Measurements from ENCODE around the gene SDK2.

SDK2 gene

GRCh38 chr17:73297934-73298861 is 346.0 kb downstream of the SDK2 start:
- Mint-ChIP-seq H3K4me3 (no peak overlapping the region), H3K4me1 (ENCODE audit: low read depth) (peaks cover 36% of the 10 kb centered on the region), H3K27ac (peak overlapping the region; percentile 53), H3K27me3 (no peaks in the 10 kb centered on the region), H3K9me3 (no peaks in the 10 kb centered on the region), H3K36me3 (ENCODE audit: low read depth) (peaks cover 9% of the 10 kb centered on the region)
- intact Hi-C loops (cut with micrococcal nuclease) = no loop called here

GRCh38 chr17:73293480-73293911 is 350.7 kb downstream of the SDK2 start:
- Mint-ChIP-seq H3K4me3 (no peak overlapping the region), H3K27ac (peak overlapping the region; percentile 45), H3K9me3 (no peaks in the 10 kb centered on the region), H3K27me3 (no peaks in the 10 kb centered on the region), H3K4me1 (ENCODE audit: low read depth) (peaks cover 67% of the 10 kb centered on the region), H3K36me3 (ENCODE audit: low read depth) (peaks cover 11% of the 10 kb centered on the region)
- intact Hi-C loops (cut with micrococcal nuclease) = no loop called here

GRCh38 chr17:73293031-73293430 is 351.2 kb downstream of the SDK2 start:
- no peak overlapping the region for H3K4me3 Mint-ChIP-seq
- peak overlapping the region; percentile 45 for H3K27ac Mint-ChIP-seq
- H3K27me3 Mint-ChIP-seq = no peaks in the 10 kb centered on the region
- H3K9me3 Mint-ChIP-seq = no peaks in the 10 kb centered on the region
- peaks cover 65% of the 10 kb centered on the region for H3K4me1 Mint-ChIP-seq (ENCODE audit: low read depth)
- peaks cover 12% of the 10 kb centered on the region for H3K36me3 Mint-ChIP-seq (ENCODE audit: low read depth)
- intact Hi-C loops (cut with micrococcal nuclease) = no loop called here

- no peaks in the 10 kb centered on the region for H3K9me3 Mint-ChIP-seq
These were observed 352.2 kb downstream of the SDK2 start for GRCh38 chr17:73292031-73292531.

DNA sequence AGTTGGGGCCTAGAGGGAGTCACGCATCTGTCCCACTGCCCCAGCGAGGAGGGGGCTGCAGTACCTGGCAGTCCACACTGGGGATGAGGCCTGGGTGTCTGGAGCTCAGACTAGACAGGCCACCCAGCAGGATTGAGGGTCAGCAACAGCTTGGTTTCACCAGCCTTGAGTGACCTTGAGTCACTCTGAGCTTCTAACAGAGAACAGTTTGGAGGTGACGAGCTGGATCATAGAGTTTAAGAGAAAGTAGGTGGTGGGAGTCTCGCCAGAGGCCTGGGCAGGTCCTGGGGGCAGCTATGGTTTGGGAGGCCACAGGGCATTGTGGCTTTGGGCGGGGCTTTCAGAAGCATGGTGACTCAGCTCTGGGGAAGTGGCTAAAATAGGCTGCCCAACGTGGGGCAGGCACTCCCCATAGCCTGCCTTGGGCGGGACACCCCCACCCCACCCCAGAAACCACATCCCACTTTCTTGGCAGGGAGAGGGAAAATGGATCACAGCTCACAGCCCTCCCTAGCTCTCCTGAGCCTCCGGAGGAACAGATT is 352.9 kb downstream of the SDK2 start:
- no peaks in the 10 kb centered on the region for H3K9me3 Mint-ChIP-seq
- H3K27ac Mint-ChIP-seq = peak overlapping the region; percentile 88
- intact Hi-C loops (cut with micrococcal nuclease) = loop anchor here (2.0 kb wide), 1 partner anchor 21 kb away; the partner anchor contains the start of gene CDC42EP4
- peaks cover 16% of the 10 kb centered on the region for H3K36me3 Mint-ChIP-seq (ENCODE audit: low read depth)
- H3K4me1 Mint-ChIP-seq (ENCODE audit: low read depth) = peaks cover 77% of the 10 kb centered on the region
- no peaks in the 10 kb centered on the region for H3K27me3 Mint-ChIP-seq
- peak overlapping the region; percentile 58 for H3K4me3 Mint-ChIP-seq

More at GRCh38 chr17:73292031-73292531, 352.2 kb downstream of the SDK2 start:
- Mint-ChIP-seq H3K4me1 (ENCODE audit: low read depth) (peaks cover 70% of the 10 kb centered on the region), H3K27me3 (no peaks in the 10 kb centered on the region), H3K4me3 (peak overlapping the region; percentile 58), H3K36me3 (ENCODE audit: low read depth) (peaks cover 12% of the 10 kb centered on the region), H3K27ac (peak overlapping the region; percentile 88)
- intact Hi-C loops (cut with micrococcal nuclease) = no loop called here

DNA sequence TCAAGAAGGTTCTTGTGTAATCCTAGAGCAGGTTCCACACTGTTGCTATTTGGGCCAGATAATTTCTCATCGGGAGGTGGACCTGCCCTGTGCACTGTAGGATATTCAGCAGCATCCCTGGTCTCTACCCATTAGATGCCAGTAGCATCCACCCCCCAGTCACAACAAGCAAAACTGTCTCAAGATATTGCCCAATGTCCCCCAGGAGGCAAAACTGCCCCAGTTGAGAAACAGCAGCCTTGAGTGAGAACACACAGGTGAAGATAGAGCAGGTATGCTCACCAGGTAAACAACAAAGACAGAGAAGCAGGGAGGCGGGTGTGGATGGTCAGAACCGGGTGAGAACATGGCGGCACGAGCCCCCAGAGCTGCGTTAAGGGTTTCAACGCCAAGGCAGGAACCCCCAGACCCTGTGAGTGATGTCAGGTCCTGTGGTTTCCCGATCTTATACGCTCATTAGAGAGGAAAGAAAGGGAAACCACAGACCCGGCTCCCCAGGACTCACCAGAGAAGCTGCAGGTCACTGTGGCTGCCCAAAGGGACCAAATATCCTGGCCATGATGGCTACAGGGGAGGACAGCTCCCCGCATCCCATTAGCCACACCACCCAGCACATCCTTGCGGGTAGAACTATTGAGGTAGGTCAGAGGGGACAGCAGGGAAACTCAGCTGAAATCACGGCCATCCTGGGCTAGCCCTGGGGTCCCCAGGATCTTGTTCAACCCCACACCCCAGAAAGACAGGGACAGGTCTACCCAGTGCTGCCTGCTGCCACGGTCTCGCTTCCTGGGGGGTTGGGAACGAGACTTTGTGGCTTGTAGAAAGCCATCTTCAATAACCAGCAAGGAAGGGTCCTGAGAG is 353.6 kb downstream of the SDK2 start:
- Mint-ChIP-seq H3K27ac (peak overlapping the region; percentile 88), H3K27me3 (no peaks in the 10 kb centered on the region), H3K4me3 (peak overlapping the region; percentile 58), H3K4me1 (ENCODE audit: low read depth) (peaks cover 80% of the 10 kb centered on the region), H3K36me3 (ENCODE audit: low read depth) (peaks cover 23% of the 10 kb centered on the region), H3K9me3 (no peaks in the 10 kb centered on the region)
- intact Hi-C loops (cut with micrococcal nuclease) = loop anchor here (2.0 kb wide), 1 partner anchor 22 kb away; the partner anchor contains the start of gene CDC42EP4

DNA sequence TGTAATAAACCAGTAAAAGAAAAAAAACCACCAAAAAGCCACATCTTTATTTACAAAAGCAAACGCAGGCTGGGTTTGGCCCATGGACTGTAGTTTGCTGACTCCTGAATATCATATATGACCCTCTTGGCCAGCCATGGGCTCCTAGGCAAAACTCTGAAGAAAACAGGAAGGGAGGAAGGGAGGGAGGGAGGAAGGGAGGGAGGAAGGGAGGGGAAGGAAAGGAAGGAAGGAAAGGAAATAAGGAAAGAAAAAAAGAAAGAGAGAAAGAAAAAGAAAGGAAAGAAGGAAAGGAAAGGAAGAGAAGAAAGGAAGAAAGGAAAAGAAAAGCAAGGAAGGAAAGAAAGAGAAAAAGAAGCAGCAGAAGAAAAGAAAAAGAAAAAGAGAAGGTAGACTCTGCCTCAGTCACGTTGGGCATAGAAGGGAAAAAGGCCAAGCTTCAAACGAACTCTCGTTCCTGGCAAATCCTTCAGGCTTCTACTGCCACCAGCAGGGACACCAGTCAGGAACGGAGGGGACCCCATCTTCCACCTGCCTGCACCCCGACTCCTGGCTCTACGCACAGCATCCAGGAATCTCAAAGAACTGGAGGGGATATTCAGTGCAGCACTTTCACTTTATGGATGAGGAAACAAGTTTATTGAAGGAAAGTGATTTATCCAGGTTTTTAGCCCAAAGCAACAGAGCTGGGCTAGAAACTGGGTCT is 354.5 kb downstream of the SDK2 start:
- Mint-ChIP-seq H3K4me1 (ENCODE audit: low read depth) (peaks cover 80% of the 10 kb centered on the region), H3K4me3 (no peak overlapping the region), H3K36me3 (ENCODE audit: low read depth) (peaks cover 32% of the 10 kb centered on the region), H3K27me3 (no peaks in the 10 kb centered on the region), H3K27ac (peak overlapping the region; percentile 88), H3K9me3 (no peaks in the 10 kb centered on the region)
- intact Hi-C loops (cut with micrococcal nuclease) = loop anchor here (2.0 kb wide), 1 partner anchor 23 kb away; the partner anchor contains the start of gene CDC42EP4

- Mint-ChIP-seq H3K27ac (peak overlapping the region; percentile 88), H3K36me3 (ENCODE audit: low read depth) (peaks cover 37% of the 10 kb centered on the region), H3K4me1 (ENCODE audit: low read depth) (peaks cover 74% of the 10 kb centered on the region), H3K4me3 (no peak overlapping the region), H3K9me3 (no peaks in the 10 kb centered on the region), H3K27me3 (no peaks in the 10 kb centered on the region)
- intact Hi-C loops (cut with micrococcal nuclease) = no loop called here
These were observed 355.5 kb downstream of the SDK2 start for GRCh38 chr17:73288534-73289302.

- H3K9me3 Mint-ChIP-seq = no peaks in the 10 kb centered on the region
- H3K36me3 Mint-ChIP-seq (ENCODE audit: low read depth) = peaks cover 49% of the 10 kb centered on the region
- H3K27me3 Mint-ChIP-seq = no peaks in the 10 kb centered on the region
- no peak overlapping the region for H3K4me3 Mint-ChIP-seq
- H3K27ac Mint-ChIP-seq = peak overlapping the region; percentile 6
- intact Hi-C loops (cut with micrococcal nuclease) = no loop called here
- H3K4me1 Mint-ChIP-seq (ENCODE audit: low read depth) = peaks cover 56% of the 10 kb centered on the region
These were observed 357.4 kb downstream of the SDK2 start for GRCh38 chr17:73286863-73287296.

- Mint-ChIP-seq H3K27ac (peak overlapping the region; percentile 6), H3K27me3 (no peaks in the 10 kb centered on the region), H3K36me3 (ENCODE audit: low read depth) (peaks cover 53% of the 10 kb centered on the region), H3K4me3 (no peak overlapping the region), H3K9me3 (no peaks in the 10 kb centered on the region), H3K4me1 (ENCODE audit: low read depth) (peaks cover 49% of the 10 kb centered on the region)
- intact Hi-C loops (cut with micrococcal nuclease) = no loop called here
These were observed 358.1 kb downstream of the SDK2 start for GRCh38 chr17:73285916-73286862.

- Mint-ChIP-seq H3K4me1 (ENCODE audit: low read depth) (peaks cover 43% of the 10 kb centered on the region), H3K36me3 (ENCODE audit: low read depth) (peaks cover 53% of the 10 kb centered on the region), H3K27ac (no peak overlapping the region), H3K4me3 (no peak overlapping the region), H3K27me3 (no peaks in the 10 kb centered on the region), H3K9me3 (no peaks in the 10 kb centered on the region)
- intact Hi-C loops (cut with micrococcal nuclease) = no loop called here
These were observed 358.7 kb downstream of the SDK2 start for GRCh38 chr17:73285603-73285908.

Measured in dendritic cell treated with granulocyte-macrophage colony-stimulating factor and Interleukin-4, amounts not matched to agents 40 ng/mL and 50 ng/mL, for 4 days (primary cell).